Left ventricle myocardium inferior (tissue), 1 donor: Measurements from ENCODE around the gene CHD6. TPM values are rescaled to one million over a fixed set of nuclear protein-coding genes. Genes with fewer than 3 reads are reported as not detected.
A peak's percentile ranks its signal among the peaks of the same experiment; 100 is the strongest.

ENCODE experiments used
- DNase-seq: peaks from one replicate; pipeline ENCODE4 v3.0.0-alpha.2; 2020
- H3K27ac ChIP-seq: fragments of 200-600 bp; replicated peaks from 2 replicates; pipeline ENCODE4 v1.8.0; 2021
- H3K27me3 ChIP-seq: fragments of 200-600 bp; 2 replicates; pipeline ENCODE4 v1.8.0; 2021; ENCODE audit warnings: low read depth
- H3K36me3 ChIP-seq: fragments of 200-600 bp; 2 replicates; pipeline ENCODE4 v1.8.0; 2021
- H3K4me1 ChIP-seq: fragments of 200-600 bp; 2 replicates; pipeline ENCODE4 v1.8.0; 2021
- H3K4me3 ChIP-seq: fragments of 200-600 bp; 2 replicates; pipeline ENCODE4 v1.8.0; 2021; ENCODE audit warnings: mild to moderate bottlenecking, moderate library complexity
- H3K9me3 ChIP-seq: fragments of 200-600 bp; replicated peaks from 2 replicates; pipeline ENCODE4 v1.8.0; 2021
- CTCF ChIP-seq: fragments of 200-600 bp; IDR thresholded peaks from 2 replicates; pipeline ENCODE4 v1.8.0; 2021; ENCODE audit warnings: antibody characterized with exemption, mild to moderate bottlenecking, borderline replicate concordance
- intact Hi-C: fragments of 100-400 bp; cut with micrococcal nuclease; formaldehyde crosslinking; loops from one replicate; pipeline ENCODE4 v1.11.0; 2022
- total RNA-seq: library from RNA; stranded (reverse); fragmentation: NEBNext Ultra II Directional; extraction: Animal tissue kit (Norgen Biotek cat#: 25700); gene quantifications from one replicate; pipeline ENCODE4 v1.2.1, GENCODE V29; 2021
- donor health status: DM: no; HTN: yes; CAD: no; lungs with severe emphysema.

CHD6 gene
- total RNA-seq, 1 donor from 2014 or later = 38.9 TPM

DNA sequence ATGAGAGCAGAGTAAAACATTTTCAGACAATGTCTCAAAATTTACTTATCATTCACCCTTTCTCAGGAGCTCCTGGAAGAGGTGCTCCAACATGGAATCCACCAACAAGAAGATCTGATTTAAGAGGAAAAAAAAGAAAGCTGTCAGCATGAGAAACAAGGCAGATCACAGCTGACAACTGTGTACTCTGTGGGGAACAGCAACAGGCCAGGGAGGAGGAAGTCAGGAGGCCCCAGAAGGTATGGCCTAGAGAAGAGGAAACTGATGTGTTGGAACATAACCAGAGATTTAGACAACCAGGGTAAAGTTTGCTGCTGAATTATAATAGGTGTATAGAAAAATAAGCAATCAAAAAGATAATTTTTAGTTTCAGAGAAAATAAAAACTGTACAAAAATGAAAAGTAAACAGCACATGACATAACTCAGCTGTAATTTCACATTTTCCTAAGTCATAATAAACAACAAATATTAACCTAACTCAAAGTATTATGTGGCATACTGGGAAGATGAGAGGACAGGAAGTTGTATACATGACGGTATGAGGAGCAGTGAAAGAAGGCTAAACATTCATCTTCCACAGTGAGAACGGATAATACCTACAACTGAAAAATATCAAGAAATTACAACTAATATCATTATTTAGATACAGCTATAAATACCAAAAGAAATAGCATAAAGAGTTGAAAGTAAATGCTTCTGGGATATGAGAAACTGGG, 138.0 kb downstream of the CHD6 start:
- DNase-seq = no peak
- H3K36me3 ChIP-seq = peaks cover 64% of the 10 kb centered on the region
- intact Hi-C loops = no loop called here

DNA sequence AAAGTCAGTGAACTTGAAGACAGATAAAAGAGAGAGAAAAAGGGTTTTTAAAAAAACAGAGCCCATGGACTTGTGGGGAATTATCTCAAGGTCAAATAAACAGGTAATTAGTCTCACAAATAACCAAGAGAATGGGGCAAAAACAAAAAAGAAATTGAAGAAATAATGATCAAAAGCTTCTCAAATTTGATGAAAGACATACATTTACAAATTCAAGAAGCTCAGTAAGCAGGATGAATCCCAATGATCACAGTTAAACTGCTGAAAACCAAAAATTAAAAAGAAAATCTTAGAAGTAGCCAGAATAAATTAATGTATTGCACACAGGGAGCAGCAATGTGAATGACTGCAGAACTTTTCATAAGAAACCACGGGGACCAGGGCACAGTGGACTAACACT, 139.1 kb downstream of the CHD6 start:
- peaks cover 53% of the 10 kb centered on the region for H3K36me3 ChIP-seq
- H3K27ac ChIP-seq = no peak overlapping the region
- intact Hi-C loops = no loop called here
- H3K27me3 ChIP-seq = no peaks in the 10 kb centered on the region
- H3K4me1 ChIP-seq = peaks cover 29% of the 10 kb centered on the region
- no peak for DNase-seq
- H3K9me3 ChIP-seq = peaks cover 8% of the 10 kb centered on the region
- H3K4me3 ChIP-seq = no peak overlapping the region
- TF ChIP-seq CTCF = no peak

More for the DNA sequence above, 138.0 kb downstream of the CHD6 start:
- peaks cover 8% of the 10 kb centered on the region for H3K9me3 ChIP-seq
- no peak overlapping the region for H3K27ac ChIP-seq
- no peak for TF ChIP-seq CTCF
- no peaks in the 10 kb centered on the region for H3K27me3 ChIP-seq
- H3K4me1 ChIP-seq = peaks cover 19% of the 10 kb centered on the region
- no peak overlapping the region for H3K4me3 ChIP-seq

- Histone ChIP-seq H3K27ac (no peak overlapping the region), H3K36me3 (peaks cover 46% of the 10 kb centered on the region), H3K9me3 (peaks cover 8% of the 10 kb centered on the region), H3K4me1 (peaks cover 29% of the 10 kb centered on the region), H3K4me3 (no peak overlapping the region), H3K27me3 (no peaks in the 10 kb centered on the region)
- intact Hi-C loops = no loop called here
- DNase-seq = no peak
- TF ChIP-seq CTCF = no peak
These were observed 140.2 kb downstream of the CHD6 start for GRCh38 chr20:41478026-41478425.

- Histone ChIP-seq H3K27me3 (no peaks in the 10 kb centered on the region), H3K4me1 (peaks cover 31% of the 10 kb centered on the region), H3K9me3 (peaks cover 8% of the 10 kb centered on the region), H3K36me3 (peaks cover 44% of the 10 kb centered on the region), H3K4me3 (no peak overlapping the region), H3K27ac (peak overlapping the region; percentile 71)
- no peak for DNase-seq
- TF ChIP-seq CTCF = no peak
- intact Hi-C loops = no loop called here
These were observed 141.7 kb downstream of the CHD6 start for GRCh38 chr20:41476446-41476845.

GRCh38 chr20:41476013-41476441, 142.2 kb downstream of the CHD6 start:
- no peak overlapping the region for H3K4me3 ChIP-seq
- peaks cover 44% of the 10 kb centered on the region for H3K36me3 ChIP-seq
- H3K27me3 ChIP-seq = no peaks in the 10 kb centered on the region
- intact Hi-C loops = no loop called here
- peaks cover 8% of the 10 kb centered on the region for H3K9me3 ChIP-seq
- H3K27ac ChIP-seq = peak overlapping the region; percentile 71
- no peak for DNase-seq
- peaks cover 35% of the 10 kb centered on the region for H3K4me1 ChIP-seq
- no peak for TF ChIP-seq CTCF
